ENCODE measurements around the gene CLEC2B.

CLEC2B gene

DNA sequence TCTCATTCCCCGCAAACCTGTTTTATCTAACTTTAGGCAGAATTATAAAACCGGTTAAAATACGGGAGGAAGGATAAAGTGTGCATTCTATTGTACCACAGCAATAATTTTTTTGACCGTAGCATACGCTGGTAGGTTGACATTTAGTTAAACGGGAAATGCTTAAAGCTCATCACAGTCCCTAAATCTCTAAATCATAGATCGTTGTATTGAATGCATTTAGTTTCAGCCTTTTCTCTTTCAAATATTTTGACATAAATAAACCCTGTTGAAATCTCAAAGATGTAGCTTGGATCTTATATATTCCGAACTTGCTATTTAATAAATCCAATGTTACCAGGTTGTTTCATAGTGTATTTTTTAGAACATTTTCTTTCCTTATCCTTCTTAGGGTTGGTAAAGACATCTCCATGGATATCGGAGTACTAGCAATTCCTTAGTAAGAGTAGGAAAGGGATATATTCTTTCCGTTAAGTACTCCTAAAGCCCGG lies 798 bp downstream of the CLEC2B start:
- DNase-seq, result no peak

DNA sequence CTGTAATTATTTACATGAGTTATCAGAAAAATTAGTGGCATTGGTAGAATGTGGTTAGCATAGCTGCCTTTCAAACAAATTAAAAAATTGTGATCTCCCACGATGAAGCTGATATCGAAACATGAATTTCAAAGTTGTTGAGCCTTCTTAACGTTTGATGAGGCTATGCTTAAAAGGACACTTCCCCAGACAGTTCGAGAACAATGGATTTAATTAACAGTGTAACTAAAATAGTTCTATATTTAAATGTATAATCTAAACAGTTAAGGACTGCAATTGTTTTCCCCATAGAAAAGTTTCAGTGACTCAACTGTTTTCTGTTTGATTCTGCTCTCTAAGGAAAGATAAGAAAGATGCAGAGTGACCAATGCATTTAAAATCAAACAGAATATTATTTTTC lies 1.6 kb downstream of the CLEC2B start:
- no peak for DNase-seq

DNA sequence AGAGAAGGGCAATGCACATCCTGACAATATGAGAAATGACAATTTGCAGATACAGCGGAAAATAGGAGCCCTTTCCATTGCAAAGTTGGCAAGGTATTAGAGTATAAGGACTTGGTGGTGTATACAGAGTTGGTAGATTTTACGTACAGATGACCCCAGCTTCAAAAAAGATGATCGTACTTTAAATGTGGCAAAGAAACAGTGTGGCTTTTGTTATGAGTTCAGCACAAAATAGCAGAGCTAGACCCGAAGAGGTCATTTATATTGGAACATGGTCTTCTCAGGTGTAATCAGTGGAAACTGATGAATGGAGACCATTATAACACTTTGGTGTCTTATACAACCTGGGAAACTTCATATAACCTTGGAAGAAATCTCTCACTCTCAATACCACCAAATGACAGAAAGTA lies 2.3 kb downstream of the CLEC2B start:
- no peak for DNase-seq

DNA sequence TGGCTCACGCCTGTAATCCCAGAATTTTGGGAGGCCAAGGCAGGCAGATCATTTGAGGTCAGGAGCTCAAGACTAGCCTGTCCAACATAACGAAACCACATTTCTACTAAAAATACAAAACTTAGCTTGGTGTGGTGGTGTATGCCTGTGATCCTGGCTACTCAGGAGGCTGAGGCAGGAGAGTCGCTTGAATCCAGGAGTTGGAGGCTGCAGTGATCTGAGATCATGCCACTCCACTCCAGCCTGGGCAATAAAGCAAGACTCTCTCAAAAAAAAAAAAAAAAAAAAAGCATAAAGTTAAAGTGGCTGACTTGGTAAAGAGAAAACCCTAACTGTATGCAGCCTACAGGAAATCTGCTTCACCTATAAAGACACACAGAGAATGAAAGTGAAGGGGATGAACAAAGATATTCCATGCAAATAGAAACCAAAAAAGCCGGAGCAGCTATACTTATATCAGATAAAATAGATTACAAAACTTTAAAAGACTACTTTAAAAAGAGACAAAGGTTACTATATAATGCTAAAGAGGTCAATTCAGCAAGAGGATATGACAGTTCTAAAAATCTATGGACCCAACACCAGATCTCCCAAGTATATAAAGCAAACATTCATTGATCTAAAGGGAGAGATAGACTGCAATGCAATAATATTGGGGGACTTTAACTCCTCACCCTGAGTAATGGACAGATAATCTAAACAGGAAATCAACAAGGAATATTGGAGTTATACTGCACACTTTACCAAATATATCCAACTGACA lies 4.1 kb downstream of the CLEC2B start:
- no peak for DNase-seq

DNA sequence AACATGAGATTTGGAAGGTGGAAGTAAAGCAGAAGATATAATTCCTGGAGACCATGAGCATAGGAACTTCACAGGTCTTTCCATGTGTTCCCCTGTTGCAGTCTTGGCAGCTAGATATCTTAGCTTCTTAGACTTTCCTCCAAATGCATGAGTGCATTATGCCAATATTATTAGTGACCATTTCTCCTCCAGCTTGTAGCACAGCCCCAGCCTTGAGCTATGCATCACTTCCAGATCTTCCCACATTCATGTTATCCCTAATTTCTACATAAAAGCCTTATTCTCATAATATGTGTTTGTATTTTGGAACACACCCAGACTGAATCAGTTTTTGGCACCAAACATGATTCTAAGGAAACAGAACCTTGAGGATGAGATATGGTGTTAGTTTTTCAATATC lies 11.0 kb downstream of the CLEC2B start:
- no peak for DNase-seq

DNA sequence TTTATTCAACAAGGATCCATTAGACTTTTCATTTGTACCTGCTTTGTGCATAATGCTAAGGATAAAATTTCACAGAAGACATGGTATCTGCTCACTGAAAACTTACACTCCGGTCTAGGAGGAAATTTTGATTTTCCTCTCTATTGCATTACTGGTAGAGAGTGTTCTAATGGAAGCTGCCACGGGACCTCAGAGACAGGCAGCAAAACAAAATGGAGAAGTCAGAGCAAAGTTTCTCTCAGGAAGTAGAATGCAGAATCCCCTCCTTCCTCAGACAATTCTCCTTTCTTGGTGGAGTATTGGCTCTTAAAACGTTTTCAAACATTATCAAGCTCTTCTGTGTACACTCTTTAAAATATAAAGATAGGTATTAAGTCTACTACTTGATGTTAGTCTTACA lies 12.3 kb downstream of the CLEC2B start:
- no peak for DNase-seq

DNA sequence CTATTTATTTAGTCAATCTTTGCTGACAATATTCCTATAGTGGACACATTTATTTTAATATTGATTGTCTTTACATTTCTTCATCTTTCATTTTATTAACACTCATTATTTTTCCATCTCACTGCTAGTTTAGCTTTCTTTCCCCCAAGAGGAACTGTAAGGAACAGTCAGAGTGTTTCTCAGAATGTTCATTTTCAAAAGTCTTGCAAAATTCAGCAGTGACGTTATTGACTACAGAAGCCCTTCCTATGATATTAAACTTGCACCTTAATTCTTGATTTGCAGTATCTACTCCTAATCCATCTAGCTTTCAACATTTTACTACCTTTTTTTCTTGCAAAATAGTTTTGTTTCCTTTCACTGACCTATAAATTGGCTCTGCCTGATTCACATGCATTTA lies 13.0 kb downstream of the CLEC2B start:
- no peak for DNase-seq

DNA sequence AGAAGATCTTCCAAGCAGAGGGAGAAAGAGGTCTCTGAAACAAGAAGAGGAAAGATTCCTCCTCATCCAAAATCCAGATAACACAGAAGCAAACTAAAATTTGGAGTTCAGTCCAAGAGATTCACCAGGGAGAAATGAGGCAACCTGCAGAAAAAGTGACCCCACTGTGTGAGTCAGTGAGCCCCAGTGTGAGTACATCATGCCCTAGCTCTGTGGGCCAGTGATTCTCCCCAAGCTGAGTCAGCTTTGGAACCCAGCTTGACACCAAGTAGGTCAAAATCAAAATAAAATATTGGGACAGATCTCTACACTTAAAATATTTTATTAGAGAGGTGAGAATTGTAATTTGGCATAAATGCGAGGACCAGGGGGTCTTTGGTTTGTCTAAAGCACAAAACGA lies 17.2 kb downstream of the CLEC2B start:
- DNase-seq, result no peak

DNA sequence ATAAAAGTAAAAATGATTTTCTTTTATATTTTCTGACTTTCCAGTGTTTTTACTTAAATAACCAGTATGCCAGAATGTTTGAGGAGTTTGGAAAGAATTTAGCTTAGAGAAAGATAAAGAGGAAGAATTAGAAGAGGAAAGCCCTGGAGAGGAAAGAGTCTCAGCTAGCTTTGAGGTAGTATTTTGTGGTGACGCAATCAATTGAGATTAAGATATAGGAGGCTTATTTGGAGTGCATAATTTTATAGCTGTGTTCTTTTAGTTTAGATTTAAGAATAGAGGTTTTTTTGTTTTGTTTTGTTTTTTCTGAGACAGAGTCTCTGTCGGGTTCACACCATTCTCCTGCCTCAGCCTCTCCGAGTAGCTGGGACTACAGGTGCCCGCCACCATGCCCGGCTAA lies 18.1 kb downstream of the CLEC2B start:
- DNase-seq, result no peak

DNA sequence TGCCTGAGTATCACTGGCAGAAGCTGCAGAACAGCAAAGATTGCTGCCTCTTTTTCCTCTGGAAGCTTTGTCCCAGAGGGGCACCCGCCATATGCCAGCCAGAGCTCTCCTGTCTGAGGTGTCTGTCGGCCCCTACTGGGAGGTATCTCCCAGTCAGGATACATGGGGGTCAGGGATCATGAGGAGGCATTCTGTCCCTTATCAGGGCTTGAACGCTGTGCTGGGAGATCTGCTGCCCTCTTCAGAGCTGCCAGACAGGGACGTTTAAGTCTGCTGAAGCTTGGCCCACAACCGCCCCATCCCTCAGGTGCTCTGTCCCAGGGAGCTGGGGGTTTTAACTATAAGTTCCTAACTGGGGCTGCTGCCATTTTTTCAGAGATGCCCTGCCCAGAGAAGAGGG lies 20.3 kb downstream of the CLEC2B start:
- DNase-seq, result no peak

DNA sequence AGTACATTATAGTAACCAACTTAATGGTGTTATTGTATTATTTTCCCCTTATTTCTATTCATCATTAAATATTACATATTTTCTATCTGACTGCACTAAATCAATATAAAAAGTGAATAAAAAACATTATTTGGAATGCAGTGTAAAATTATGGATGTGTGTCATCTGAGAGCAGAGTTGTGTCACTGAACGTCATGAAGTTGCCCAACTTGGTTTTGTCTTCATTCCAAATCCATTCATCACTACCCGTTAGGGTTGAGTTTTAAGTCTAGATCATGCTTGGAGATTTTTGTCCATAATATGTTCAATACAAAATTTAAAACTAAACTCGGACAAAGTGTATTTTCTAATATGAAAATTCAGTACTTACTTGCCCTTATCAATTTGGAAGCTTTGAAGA lies 25.7 kb downstream of the CLEC2B start:
- DNase-seq, result no peak

DNA sequence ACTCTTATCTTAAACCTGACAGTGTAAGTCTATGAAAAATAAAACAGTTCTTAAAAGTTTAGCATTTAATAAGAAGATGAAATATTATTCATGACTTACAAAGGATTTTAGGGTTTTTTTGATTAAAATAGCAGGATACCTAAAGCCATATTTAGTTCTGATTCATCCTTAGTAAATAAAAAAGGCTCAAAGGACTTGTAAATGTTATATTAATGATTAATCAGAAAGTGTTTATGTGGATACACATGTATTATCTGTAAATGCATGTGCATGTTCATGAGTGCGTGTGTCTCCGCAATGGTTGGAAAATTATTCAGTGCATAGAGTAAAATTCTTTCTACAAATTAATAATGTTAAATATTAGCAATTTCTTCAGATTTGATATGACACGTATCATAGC lies 37.4 kb downstream of the CLEC2B start:
- DNase-seq, result no peak

DNA sequence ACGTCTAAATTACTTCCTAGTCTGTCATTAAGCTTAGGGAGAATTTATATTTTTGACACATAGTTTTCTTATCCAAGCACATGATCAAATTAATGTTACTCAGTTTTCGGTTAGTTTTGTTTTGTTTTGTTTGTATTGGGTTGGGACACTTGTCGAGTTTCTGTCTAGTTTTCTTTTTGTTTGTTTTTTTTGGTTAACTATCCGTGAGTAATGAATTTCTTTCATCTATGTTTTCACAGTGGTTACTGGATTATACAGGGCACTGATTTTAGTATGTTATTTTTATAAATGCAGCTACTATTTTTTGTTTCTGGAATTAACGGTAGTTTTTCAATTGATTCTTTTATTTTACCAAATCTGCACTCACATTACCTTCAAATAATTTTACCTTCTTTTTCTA lies 39.2 kb downstream of the CLEC2B start:
- DNase-seq, result no peak

DNA sequence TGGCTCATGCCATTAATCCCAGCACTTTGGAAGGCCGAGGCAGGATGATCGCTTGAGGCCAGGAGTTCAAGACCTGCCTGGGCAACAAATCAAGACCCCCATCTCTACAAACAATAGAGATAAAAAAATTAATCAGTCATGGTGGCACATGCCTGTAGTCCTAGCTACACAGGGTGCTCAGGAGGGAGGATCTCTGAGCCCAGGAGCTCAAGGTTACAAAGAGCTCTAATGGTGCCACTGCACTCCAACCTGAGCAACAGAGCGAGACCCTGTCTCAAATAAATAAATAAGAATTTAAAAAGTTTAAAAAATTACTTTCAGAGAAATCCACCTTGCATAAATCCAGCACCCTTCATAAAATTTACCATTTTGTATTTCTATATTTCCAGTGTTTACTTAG lies 39.7 kb downstream of the CLEC2B start:
- no peak for DNase-seq

DNA sequence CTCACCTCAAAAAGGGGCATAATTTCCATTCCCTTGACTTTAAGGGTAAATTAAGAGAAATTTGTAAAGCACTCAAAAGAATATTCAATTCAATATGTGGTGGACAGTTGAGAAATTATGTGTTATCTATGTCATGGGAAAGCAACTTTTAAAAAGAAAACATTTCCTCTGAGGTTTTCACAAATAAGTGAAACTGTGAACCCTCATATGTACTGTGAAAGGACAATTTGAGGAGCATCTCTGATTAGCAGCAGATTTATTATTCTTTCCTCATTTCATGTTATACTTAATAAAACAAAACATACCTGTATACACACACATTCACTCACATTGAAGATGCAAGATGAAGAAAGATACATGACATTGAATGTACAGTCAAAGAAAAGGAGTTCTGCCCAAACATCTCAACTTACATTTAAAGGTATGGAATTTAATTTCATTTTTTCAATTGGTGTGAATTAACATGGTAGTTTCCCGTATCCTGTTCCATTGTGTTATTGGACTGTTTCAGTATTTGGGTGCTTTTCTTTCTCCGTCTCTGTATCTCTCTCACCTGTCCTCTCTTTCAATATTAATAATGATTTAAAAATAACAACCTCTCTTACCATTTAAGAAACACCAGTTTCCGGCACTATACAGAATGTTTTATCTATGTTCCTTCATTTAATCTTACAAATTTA lies 41.8 kb downstream of the CLEC2B start, which contains the start of gene KLRF1:
TSS of gene KLRF1 (plus strand) at position 273 of the 680 bp plus-strand sequence. CDS start at position 337, 64 bp downstream.
- no peak for DNase-seq

DNA sequence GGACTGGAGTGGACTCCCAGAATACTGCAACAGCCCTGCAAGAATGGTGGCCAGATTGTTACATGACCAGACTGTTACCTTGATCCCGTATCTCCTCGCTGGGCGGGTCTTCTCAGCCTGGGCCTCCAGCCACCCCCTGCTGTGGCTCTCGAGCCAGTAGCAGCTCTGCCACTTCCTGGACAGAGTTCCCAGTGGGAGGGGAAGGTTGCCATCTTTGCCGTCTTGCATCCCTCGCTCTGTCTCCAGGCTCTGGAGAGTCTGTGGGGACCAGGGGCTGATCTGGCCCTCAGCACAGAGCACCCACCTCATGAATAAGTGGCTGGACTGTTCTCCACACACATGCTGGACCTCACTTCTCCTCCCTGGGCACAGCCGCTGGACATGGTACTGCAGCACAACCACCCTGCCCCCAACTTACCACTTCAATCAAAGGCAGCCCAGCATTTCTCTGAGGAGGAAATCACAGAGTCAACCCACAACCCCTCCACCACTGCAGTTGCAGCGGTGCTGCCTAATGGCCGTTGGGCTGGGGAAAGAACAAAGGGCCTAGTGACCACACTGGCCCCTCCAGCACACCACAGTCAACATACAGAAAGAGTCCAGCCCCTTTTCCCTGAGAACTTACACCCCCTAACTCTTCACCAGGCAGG lies 48.7 kb downstream of the CLEC2B start:
- no peak for DNase-seq

DNA sequence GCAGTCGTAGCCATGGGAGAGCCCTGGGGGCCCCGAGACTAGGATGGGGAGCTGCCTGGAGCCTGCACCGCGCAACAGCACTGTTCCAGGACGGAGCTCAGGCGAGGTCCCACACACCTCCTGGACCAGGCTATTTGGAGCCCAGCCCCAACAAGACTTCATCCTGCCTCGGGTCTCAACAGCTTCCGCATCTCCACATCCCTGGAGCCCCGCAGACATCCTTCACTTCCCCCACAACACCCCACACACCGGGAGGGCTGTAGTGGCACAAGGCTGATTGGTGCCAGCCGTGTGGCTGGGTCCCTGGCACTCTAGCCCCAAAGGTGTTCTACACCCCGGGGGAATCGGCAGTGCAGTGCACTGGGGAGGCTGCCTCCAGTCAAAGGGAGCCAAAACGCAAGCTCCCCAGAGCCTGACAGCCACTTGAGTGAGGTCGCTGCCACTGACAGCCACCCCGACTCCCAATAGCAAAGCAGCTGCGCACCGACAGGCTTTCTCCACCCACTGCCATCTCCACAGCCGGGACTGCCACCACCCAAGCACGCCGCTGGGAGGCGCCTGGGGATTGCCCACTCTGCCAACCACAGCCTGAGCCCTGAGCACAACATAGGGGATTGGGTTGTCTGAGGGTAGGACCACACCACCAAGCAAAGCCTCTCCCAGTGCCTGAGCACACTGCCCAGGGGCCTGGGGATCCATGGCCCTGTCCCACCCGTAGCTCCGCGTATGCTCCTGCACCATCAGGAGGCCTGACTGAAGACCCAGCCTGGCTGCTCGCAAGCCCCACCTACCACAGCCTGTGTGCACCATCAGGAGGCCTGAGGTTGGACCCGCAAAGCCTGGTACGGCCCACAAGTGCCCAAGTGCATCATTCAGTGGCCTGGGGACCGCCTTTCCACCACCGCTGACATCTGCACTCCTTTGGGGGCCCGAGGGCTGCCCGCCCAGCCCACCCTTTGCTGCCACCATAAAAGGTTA lies 55.0 kb downstream of the CLEC2B start:
- DNase-seq, result peak; percentile 91

DNA sequence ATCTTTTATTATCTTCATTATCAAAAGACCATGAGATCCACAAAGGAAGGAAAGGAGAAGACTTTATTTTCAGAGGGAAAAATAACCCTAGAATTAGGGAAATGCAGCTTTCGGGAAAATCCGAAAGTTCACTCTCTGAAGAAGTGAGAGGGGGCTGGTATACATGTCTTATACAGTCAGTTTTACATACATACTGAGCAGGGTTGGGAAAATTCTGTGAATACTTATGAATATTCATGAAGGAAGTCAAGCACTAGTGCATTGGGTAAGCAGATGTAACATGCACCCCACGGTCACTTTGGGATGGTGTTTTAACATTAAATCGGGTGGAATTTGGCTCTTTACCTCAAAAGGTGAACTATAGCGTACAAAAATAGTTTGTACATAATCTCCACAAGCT lies 57.5 kb downstream of the CLEC2B start:
- no peak for DNase-seq

DNA sequence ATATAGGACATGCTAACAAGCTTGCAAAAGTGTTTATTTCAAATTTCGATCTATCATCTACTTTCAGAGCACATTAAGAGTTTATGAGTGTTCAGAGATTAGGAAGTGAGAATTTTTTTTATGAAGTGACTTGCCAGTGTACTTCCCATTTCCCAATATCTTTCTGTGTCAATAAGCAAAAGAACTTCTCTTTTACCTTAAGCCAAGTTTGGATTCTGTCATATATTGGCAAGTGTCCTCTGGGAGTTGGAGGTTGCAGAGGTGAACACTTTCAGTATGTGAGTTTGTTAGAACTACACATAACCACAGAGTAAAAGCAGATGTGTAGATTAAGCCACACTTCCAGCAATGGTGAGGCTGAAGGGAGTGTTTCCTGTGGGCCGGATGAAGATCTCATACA lies 58.5 kb downstream of the CLEC2B start:
- no peak for DNase-seq

DNA sequence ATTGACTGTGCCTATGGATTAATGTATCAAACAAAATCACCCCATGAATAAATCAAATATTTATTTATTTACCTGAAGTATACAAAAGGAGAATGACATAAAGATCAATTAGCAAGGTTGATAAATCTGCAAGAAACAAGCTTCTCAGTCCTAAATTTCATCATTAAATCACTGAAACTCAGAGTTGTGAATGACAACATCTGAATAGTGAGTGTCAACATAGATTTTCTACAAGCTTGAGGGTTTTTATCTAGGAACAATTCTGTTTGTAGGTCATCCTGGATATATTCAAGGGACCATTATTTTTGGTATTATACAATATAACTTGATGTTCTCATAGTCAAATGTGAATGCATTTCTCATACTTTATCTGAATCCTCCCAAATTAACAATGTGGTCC lies 59.3 kb downstream of the CLEC2B start:
- no peak for DNase-seq

DNA sequence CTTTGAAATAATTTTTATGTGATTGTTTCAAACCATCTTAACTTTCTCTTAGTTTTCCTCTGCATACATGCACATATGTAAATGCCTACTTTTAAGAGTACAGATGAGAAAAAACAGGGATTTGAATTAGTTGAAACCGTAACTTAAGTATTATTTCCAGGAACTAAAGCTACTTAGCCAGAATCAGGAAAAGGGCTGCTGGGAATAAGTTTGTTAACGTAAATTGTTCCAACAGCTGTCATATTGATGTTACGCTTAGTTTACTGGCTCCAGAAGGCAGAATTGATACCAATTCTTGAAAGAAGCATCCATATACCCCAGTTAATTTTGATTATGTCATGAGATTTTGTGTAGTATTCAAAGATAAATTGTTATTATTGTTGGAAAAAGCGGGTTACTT lies 59.8 kb downstream of the CLEC2B start:
- no peak for DNase-seq

DNA sequence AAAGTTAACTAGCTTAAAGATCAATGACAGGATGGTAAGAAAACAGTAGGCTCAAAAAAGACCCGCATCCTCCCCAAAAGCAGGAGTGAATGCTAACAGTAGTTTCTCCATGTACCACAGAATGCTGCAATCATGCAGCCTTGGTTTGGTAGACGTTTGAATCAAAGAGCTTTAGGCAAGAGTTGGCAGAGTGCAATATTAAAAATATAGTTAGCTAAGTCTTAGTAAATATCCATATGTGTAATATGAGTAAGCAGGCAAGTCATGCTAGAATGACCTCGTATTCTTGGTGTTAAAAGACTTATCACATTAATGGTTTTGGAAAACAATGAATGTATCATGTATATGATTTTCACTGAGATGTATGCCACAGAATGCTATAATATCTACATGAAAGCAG lies 60.6 kb downstream of the CLEC2B start:
- no peak for DNase-seq

DNA sequence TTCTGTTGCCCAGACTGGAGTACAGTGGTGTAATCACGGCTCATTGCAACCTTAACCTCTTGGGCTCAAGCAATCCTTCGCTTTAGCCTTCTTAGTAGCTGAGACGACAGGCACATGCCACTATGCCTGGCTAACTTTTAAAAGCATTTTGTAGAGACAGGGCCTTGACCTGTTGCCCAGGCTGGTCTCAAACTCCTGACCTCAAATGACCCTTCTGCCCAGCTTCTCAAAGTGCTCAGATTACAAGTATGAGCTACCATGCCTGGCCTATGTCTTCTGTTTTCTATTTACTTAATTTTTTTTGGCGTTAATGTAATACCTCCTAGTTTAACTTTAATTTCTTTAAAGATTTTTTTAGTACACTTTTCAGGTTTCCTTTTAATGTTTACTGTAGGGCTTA lies 62.4 kb downstream of the CLEC2B start:
- DNase-seq, result no peak
